ENCODE data around the gene AP1M1.

AP1M1 gene

DNA sequence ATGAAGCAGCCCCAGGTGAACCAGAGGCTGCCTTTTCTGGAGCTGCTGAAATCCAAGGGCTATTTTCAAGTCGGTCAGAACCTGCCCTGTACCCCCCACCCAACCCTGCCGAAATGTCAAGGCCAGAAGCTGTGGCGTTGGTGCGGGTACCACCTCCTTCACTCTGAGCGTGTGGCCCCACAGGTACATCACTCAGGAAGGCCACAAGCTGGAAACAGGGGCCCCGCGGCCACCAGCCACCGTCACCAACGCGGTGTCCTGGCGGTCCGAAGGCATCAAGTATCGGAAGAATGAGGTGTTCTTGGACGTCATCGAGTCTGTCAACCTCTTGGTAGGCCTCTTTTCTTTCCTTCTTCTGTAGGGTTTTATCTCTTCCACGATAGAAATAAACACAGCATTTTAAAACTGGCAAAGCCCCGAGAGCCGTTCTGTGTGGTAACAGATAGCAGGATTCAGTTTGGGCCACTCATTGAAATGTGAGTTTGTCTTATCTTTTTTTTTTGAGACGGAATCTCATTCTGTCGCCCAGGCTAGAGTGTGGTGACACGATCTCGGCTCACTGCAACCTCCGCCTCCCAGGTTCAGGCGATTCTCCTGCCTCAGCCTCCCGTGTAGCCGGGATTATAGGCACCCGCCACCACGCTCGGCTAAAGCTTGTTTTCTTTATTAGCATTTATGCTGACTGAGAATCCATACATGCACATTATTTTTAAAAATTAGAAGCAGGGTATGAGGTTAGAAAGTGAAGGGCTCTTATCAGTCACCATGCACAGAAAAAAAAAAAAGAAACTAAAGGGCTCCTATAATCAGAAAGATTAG, 11.3 kb downstream of the AP1M1 start:
- no peak for DNase-seq

DNA sequence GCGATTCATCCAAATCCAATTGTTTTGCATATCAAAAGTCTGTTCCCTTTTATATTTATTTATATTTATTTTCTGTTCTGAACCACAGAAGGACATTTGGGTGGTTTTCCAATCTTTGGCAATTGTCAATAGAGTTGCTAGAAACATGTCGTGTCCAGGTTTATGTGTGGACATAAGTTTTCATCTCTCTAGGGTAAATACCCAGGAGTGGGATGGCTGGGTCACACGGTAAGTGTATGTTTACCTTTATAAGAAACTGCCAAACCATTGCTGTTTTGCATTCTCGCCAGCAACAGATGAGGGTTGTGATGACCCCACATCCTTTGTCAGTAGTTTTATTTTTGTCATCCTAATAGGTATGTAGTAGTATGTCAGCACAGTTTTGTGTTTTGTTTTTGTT, 12.5 kb downstream of the AP1M1 start:
- DNase-seq, result no peak

DNA sequence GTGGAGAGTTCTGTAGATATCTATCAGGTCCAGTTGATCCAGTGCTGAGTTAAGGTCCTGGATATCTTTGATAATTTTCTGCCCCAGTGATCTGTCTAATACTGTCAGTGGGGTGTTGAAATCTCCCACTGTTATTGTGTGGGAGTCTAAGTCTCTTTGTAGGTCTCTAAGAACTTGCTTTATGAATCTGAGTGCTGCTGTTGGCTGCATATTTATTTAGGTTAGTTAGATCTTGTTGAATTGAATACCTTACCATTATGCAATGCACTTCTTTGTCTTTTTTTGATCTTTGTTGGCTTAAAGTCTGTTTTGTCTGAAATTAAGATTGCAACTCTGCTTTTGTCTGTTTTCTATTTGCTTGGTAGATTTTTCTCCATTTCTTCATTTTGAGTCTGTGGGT, 15.4 kb downstream of the AP1M1 start:
- DNase-seq, result no peak

DNA sequence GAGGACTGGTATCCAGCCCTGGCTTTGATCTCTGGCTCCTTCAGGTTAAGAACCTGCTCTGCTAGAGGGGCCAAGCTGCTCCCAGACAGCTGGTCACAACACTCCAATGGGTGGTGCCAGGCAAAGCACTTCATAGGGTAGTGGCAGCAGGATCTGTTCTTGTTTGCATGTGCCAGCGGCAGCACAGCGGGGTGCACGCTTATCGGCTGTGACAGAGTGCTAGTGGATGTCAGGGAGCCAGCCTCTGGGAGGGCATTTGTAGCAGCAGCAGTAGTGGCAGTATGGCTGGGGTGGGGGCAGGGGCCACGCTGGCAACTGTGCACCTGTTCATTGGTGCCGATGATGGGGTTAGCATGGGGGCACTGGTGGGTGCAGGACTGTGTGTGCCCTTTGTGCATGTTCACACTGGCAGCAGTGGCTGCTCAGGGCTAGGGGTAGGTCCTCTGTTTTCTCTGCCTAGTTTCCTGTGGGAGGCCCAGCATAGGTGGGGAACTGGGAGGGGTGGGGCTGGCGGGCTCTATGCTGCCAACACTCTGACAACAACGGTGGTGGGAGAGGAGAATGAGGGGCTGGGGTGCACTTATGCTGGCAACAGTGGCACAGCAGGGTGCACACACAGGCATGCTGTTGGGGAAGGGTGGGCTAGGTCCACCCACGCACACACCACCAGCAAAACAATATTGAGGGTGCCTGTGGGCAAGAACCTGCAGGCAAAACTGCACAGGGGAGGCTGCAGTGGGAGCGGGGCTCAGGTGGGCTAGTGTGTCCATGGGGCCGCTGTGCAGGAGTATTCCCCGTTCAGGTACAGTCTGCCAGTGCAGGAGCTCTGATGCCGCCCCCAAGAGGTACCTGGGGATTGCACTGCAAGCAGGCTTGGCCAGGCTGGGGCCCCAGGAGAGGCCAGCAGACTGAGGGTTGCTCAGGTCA, 19.3 kb downstream of the AP1M1 start:
- DNase-seq, result no peak

DNA sequence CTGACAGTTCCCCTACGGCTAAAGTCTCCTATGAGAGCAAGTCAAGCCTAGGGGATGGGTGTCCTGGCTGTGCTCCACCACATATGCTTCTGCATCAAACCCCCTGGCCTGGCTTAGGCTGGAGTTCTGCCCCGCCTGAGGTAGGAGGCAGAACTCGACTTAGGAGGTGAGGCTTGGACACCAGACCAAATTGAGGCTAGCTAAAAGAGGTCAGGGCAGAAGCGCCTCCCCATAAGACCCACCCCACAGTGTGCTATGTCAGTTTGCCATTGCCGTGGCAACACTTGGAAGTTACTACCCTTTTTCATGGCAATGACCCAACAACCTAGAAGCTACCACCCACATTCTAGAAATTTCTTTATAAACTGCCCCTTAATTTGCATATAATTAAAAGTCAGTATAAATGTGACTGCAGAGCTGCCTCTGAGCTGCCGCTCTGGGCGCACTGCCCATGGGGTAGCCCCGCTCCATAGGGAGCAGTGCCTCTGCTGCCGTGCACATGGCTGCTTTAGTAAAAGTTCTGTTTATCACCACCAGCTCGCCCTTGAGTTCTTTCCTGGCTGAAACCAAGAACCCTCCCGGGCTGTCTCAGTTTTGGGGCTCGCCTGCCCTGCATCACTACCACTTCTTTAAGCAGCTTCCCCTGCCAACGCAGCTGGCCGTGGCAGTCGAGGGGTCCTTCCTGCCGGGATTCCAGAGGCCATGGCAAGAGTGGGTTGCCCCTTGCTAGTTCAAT, 20.2 kb downstream of the AP1M1 start:
- no peak for DNase-seq

DNA sequence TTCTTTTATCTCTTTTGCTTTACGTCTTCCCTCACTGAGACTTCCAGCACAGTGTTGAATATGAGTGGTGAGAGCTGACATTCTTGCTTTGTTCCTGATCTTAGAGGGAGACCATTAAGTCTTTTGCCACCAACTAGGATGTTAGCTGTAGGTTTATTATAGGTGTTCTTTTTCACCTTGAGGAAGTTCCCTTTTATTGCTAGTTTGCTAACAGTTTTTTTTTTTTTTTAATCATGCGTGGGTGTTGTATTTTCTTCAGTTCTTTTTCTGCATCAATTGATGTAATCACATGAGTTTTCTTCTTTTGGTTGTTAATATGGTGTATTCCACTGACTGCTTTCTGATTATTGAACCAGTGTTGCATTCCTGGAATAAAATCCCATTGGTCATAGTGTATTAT, 21.1 kb downstream of the AP1M1 start:
- DNase-seq, result no peak

DNA sequence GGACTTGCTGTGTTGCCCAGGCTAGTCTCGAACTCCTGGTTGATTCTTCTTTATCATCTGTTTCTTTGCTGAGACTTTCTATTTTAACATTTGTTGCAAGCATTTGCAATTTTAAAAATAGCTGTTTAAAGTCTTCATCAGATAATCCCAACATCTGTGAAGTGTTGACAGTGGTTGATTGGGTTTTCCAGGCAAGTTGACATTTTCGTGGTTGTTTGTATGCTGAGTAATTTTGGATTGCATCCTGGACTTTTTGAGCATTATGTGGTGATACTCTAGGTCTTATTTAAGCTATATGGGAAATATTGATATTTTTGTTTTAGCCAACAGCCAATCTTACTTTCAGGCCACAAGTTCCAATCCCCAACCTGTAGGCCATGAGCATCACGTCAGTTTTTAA, 25.1 kb downstream of the AP1M1 start:
- DNase-seq, result no peak

DNA sequence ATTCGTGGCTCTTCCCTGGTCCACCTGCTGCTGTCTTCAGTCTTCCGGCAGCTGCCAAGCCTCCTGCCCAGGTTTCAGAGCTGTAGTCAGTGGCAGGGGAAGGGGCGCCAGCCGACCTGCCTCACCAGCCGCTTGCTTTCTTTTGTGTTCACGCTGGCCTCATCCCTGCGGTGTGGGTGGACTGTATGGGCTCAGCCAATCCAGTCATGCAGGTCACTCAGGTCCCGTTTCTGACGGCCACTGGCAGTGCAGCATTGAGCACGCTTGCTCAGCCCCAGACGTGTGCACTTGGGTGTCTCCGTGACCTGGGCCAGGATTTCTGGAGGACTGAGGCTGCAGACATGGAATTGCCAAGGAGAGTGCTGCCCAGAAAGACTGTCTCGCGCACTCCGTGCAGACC, 26.0 kb downstream of the AP1M1 start:
- no peak for DNase-seq

DNA sequence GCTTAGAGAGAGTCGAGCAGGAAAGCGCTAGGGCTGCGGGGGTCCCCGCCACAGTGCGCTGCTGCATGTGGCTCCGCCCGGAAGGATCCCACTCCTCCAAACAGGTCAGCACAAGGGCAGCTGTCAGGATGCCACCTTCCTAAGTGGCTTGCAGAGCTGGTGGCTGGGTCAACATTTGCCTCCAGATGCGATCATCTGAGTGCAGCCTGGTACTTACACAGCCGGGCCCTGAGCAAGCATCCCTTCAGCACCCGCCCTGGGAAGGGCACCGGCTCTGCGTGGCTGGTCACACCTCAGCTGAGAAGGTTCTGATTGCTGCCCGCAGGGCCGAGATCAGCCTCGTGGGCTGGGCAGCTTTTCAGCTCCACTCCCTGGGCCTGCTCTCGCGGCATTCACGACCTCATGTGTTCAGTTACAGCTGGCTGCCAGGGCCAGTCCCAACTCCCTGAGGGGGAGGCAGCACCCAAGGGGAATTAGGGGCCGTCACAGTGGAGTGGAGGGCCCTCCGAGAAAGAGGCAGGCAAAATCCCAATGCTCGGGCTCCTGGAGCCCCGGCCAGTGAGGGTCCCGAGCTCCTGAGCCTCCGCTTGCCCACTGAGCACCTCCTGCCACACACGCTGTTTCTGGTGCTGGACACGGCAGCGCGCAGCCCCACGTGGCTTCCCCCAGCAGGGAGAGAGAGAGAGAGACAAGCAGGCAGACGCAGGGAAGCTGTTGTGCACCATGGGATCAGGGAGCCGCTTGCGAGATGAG, 26.8 kb downstream of the AP1M1 start:
- no peak for DNase-seq

DNA sequence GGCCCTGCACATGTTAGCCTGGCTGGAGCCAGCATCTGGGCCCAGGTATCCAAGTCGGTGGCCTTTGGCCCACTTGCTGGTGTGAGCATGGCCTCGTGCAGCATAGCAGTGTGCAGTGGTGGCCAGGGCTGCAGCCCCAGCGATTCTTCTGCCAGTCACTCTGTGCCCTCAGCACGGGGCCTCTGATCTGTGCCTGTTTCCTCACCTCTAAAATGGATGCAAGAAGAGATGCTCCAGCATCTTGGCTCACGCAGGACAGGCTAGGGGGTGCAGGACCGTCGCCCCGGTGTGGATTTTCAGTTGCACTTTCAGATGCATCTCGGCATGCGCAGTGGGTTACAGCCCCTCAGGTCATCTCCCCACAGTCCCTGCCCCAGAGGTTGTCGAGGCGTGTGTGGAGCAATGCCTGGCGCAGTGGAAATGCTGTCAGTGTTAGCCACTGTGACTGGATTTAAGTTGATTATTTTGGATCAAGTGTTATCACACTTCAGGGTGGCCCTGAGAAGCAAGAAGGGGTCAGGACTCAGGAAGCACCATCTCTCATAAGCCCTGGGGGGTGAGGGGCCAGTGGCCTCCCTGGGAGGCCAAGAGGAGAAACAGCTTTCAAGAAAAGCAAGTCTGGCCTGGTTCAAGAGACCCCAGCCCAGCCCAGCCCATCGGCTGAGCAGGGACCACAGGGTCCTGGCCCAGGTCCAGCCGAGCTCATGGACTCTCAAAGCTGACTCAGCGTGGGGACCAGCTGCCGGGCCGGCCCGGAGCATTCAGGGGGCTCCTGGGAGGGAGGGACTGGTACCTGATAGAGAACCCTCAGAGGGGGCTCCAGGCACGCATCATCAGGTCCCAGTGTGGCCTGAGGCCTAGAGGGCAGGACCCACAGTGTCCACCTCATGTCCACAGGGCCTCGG, 27.8 kb downstream of the AP1M1 start:
- no peak for DNase-seq

DNA sequence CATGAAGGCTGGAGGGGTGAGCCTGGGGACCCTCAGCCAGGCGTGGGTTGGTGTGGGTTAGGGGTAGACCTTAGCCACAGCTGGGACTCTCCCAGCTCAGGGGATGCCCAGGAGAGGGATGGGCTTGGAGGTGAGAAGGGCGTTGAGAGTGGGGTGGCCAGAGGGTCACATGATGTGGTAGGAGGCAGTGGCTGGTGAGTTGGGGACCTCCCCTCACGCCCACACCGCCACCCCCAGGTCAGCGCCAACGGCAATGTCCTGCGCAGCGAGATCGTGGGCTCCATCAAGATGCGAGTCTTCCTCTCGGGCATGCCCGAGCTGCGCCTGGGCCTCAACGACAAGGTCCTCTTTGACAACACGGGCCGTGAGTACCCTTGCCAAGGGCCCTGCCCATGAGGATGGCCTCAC, 28.5 kb downstream of the AP1M1 start:
- no peak for DNase-seq

DNA sequence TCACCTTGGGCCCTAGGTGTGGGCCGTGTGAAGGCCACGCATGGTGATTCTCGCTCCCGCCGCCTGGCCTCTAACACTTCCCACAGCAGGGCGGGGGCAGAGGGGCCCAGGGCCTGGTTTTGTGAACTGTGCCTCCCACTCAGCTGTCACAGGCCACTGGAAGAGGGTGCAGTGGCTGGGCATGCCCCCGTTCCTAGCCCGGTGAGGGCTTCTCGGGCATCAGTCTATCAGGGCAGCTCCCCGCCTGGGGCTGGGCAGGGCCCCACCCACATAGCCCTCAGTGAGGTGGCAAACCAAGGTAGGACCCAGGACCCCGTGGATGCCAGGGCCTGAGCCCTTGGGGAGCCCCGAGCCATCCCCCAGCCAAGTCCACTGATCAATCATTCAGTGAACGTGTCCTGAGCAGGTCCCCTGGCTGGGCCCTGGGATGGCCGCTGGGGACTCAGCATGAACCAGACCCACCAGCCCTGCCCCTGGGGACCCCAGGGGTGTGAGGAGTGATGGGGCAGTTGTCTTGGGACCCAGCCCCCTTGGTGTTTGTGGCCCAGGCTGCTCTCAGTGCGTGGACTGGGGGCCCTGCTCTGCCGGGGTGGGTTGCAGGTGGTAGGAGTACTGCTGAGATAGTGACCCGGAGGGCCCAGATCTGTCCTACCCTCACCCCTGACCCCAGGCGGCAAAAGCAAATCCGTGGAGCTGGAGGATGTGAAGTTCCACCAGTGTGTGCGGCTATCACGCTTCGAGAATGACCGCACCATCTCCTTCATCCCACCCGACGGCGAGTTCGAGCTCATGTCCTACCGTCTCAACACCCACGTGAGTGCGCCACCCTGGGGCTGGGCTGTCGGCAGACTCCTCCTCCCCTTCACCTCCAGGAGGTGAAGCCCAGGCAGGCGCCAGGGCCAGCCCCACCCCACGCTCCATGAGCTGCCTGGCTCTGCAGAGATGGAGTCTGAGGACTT, 29.4 kb downstream of the AP1M1 start:
- DNase-seq, result no peak

DNA sequence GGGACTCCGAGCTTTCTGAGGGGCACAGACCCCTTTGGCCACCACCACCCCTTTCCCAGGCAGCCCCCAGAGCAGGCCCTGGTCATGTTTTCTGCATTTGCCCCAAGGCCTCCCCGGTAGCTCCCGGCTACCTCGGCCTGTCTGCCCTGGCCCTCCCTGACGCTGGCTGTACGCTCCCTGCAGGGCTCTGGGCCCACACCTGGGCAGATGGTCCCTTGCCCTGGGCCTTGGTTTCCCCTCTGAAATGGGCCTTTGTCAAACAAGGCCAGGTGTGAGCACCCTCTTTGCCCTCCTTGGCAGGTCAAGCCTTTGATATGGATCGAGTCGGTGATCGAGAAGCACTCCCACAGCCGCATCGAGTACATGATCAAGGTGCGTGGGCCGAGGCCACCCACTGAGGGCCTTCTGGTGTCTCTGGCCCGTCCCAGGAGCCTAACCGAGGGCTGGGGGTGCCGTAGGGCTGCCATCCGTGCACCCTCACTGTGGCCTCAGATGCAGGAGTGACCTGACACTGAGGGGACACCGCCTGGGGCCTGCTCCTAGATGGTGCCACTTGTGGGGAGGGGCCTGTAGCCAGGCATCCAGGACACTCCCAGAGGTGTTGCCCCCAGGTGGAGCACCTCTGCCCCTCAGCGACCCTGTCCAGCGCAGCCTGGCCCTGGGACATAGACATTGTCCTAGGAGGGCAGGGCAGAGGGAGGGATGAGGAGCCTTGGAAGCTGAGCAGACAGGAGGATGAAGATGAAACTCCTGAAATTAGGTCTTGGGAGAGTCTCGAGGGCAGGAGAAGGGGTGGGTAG, 30.3 kb downstream of the AP1M1 start:
- no peak for DNase-seq

DNA sequence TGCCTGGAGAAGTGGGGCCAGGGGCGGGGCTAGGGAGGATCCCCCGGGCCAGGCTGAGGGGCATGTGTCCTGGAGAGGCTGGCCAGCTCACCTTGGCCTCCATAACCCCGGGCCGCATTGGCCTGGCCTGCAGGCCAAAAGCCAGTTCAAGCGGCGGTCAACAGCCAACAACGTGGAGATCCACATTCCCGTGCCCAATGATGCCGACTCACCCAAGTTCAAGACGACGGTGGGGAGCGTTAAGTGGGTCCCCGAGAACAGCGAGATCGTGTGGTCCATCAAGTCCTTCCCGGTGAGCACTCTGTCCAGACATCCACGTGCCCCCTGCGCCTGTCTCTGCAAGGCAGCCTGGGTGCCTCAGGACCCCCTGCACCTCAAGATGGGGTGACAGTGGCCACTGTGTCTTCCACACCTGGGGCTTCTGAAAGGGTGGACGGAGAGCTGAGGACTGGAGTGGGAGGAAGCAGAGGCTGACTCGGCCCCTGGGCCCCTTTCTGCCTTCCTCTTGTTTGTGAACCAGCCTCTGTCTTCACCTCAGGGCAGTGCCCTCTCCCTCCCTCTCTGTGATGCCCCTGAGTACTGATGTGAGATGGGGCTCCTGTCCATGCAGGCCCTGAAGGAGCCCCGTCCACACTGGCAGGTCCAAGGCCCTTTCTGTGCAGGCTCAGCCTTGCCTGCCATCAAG, 31.1 kb downstream of the AP1M1 start:
- no peak for DNase-seq

DNA sequence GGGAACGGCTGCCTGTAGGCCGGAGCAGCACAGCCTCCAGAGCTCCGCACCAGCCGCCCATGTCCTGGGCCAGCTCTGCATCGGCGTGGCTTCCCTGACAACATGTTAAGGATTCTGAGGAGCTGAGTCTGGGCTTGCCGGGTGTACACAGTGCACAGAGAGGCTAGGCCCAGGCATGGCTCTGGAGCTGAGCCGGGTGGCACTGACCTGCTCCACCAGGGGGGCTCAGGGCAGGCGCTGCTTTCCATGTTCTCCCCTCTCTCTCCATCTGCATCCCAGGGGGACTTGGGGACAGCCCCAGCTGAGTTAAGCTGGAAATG, 31.6 kb downstream of the AP1M1 start:
- DNase-seq, result no peak

DNA sequence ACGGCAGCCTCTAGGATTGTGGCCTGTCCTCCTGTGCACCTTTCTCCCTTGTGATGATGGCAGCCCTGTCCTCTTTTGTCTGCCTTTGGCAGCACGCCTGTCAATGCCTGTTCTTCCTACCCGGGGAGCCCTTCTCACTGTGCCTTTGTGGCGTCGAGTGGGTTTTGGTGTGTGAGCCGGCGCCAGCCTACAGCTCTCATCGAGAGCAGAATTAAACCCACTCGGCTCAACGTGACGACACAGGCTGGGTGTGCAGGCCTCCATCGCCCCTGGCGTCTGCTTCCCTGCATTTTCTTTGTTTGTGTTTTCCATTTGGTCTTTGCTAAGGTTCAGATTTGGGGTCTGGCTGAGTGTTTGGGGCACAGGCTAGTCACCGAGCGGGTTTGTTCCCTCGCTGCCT, 34.4 kb downstream of the AP1M1 start:
- no peak for DNase-seq

DNA sequence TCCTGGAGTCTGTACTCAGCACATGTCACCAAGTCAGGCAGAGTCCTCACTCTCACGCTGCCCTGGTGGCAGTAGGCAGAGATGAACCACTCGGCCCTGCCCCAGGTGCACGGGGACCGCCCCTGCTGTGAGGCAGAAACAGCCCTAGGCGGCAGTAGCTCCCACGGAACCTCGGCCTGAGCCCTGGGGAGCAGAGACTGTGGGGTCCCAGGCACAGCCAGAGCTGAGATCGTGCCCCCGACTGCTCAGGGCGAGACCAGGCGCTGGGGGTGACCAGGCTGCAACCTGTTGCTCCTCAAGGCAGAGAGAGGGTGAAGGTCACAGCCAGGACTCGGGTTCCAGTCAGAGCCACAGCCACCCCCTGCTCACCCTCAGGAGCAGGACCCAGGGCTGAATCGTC, 34.9 kb downstream of the AP1M1 start:
- DNase-seq, result no peak

DNA sequence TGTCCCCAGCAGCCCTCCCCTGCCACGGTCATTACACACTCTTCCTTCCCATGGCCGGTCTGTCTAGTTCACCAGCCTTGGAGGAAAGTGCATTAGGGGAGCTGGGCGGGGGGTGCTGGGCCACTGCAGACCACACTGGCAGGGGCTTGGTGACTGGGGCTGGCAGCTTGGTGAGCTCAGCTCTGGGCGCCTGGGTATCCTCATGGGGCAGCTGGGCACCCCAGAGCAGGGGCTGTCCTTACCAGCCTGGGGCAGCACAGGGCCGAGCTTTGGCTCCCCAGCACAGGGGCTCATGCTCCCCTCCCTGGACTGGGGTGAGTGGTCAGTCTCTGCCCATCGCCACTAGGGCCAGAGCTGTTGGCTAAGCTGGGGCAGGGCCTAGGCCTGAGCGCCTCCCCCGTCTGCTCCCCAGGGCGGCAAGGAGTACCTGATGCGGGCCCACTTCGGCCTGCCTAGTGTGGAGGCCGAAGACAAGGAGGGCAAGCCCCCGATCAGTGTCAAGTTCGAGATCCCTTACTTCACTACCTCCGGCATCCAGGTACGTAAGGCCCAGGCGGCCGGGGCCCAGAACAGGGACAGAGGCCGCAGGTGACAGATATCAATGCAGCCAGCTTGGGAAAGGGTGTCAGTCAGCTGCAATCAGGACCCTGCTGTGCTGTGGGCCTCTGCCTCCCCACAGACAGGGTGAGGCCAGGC, 35.5 kb downstream of the AP1M1 start:
- DNase-seq, result no peak
